Astrocyte (in vitro differentiated cells and primary cell): ENCODE measurements around the gene MED22.

Experiments
- EZH2 ChIP-seq: IDR thresholded peaks from 2 replicates; pipeline ENCODE4 v1.6.1; 2012; ENCODE audit warnings: mild to moderate bottlenecking, low read length, inconsistent platforms; ENCODE audit not compliant: insufficient read depth
- TF ChIP-seq, protein P1 (sequence below): IDR thresholded peaks from 2 replicates; pipeline ENCODE4 v1.5.1; 2011; ENCODE audit warnings: low read depth, mild to moderate bottlenecking, inconsistent platforms, low read length, moderate library complexity; ENCODE audit not compliant: insufficient read depth

DNA sequence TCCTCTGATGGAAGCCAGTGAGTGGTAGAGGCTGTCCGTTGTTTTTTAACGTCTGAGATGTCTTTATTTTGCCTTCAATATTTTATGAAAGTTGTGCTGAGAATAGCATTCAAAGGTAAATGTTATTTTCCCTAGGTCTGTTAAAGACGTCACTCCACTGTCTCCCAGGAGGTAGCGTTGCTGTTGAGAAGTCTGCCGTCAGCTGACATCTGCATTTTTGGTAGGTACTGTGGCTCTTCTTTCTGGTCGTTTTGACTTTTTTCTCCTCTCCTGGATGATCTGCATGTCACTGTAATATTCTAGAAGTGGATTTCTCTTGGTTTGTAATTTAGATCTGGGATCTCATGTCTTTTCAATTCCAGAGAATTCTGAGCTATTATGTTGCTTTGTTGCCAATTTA is 38.3 kb downstream of the MED22 start:
- TF ChIP-seq, protein P1, sequence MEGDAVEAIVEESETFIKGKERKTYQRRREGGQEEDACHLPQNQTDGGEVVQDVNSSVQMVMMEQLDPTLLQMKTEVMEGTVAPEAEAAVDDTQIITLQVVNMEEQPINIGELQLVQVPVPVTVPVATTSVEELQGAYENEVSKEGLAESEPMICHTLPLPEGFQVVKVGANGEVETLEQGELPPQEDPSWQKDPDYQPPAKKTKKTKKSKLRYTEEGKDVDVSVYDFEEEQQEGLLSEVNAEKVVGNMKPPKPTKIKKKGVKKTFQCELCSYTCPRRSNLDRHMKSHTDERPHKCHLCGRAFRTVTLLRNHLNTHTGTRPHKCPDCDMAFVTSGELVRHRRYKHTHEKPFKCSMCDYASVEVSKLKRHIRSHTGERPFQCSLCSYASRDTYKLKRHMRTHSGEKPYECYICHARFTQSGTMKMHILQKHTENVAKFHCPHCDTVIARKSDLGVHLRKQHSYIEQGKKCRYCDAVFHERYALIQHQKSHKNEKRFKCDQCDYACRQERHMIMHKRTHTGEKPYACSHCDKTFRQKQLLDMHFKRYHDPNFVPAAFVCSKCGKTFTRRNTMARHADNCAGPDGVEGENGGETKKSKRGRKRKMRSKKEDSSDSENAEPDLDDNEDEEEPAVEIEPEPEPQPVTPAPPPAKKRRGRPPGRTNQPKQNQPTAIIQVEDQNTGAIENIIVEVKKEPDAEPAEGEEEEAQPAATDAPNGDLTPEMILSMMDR, result no peak
- no peak for TF ChIP-seq EZH2
